AG04450 (cell line): ENCODE data around the gene ACOD1. TPM values are rescaled to one million over a fixed set of nuclear protein-coding genes. Genes with fewer than 3 reads are reported as not detected.
"Not testable (repeated sequence)": the region's sequence is repeated elsewhere in the genome, so short reads cannot be mapped to it uniquely, and the experiment has no call there.

Experiments used
- CTCF ChIA-PET: fragments of 300-600, 350-600 bp; formaldehyde crosslinking; extraction: SDS; loops from one replicate; lab custom pipeline; 2022; ENCODE audit warnings: antibody characterized with exemption, inconsistent platforms; lab: Charles Lee
- POLR2A ChIA-PET: fragments of 350-600 bp; formaldehyde crosslinking; extraction: SDS; loops from one replicate; lab custom pipeline; 2021; ENCODE audit warnings: antibody characterized with exemption, inconsistent platforms; lab: Yijun Ruan, JAX
- DNase-seq: peaks from one replicate; pipeline ENCODE4 v3.0.0-alpha.2; 2011; ENCODE audit warnings: low read depth, low spot score
- H3K27ac ChIP-seq: one replicate; pipeline ENCODE4 v1.5.1; 2012; ENCODE audit warnings: low read depth, low read length, control low read depth
- H3K27me3 ChIP-seq: one replicate; pipeline ENCODE4 v1.6.0; 2012; ENCODE audit warnings: low read length; ENCODE audit not compliant: control insufficient read depth, insufficient read depth
- H3K4me3 ChIP-seq: 2 replicates; pipeline ENCODE4 v1.5.1; 2011; ENCODE audit warnings: mild to moderate bottlenecking, low read depth, low read length, control low read depth
- H3K9me3 ChIP-seq: 2 replicates; pipeline ENCODE4 v1.5.1; 2012; ENCODE audit warnings: low read length; ENCODE audit not compliant: control insufficient read depth, insufficient read depth
- CTCF ChIP-seq: IDR thresholded peaks from 2 replicates; pipeline ENCODE4 v1.5.1; 2011; ENCODE audit warnings: low read depth, low read length, control low read depth, inconsistent platforms
- polyA plus RNA-seq: library from polyadenylated mRNA; depleted of rRNA; stranded (reverse); fragments of >200 nt; gene quantifications from 2 replicates; pipeline ENCODE4 v1.2.3, GENCODE V29; 2011

ACOD1 gene
- polyA plus RNA-seq, 1 experiment = not detected

- peaks cover 3% of the 10 kb centered on the region for H3K27me3 ChIP-seq
- ChIA-PET CTCF (interaction anchor here (2.6 kb wide), 1 partner anchor 25 kb away, joined by 15 read pairs; no protein-coding TSS in a partner anchor), POLR2A (no interaction called here)
These were observed 6.9 kb downstream of the ACOD1 start for GRCh38 chr13:76955193-76955592.

GRCh38 chr13:76955661-76956060 lies 7.3 kb downstream of the ACOD1 start:
- POLR2A ChIA-PET = no interaction called here

More at GRCh38 chr13:76955193-76955592, 6.9 kb downstream of the ACOD1 start:
- no peak overlapping the region for H3K27ac ChIP-seq
- no peak overlapping the region for H3K4me3 ChIP-seq
- H3K9me3 ChIP-seq = peaks cover 9% of the 10 kb centered on the region
- TF ChIP-seq CTCF = no peak
- no peak for DNase-seq

GRCh38 chr13:76958841-76959432 lies 10.6 kb downstream of the ACOD1 start:
- CTCF ChIA-PET = interaction anchor here (0.6 to 1.5 kb wide), 2 partner anchors 21 to 565 kb away, joined by 3 to 5 read pairs; no protein-coding TSS in a partner anchor
- no peak for TF ChIP-seq CTCF
- POLR2A ChIA-PET = no interaction called here
- no peak for DNase-seq
- no peaks in the 10 kb centered on the region for H3K27me3 ChIP-seq
- no peak overlapping the region for H3K4me3 ChIP-seq
- no peak overlapping the region for H3K27ac ChIP-seq
- H3K9me3 ChIP-seq = peaks cover 11% of the 10 kb centered on the region

More at GRCh38 chr13:76955661-76956060, 7.3 kb downstream of the ACOD1 start:
- H3K4me3 ChIP-seq = no peak overlapping the region
- no peak overlapping the region for H3K27ac ChIP-seq
- no peak for TF ChIP-seq CTCF
- H3K27me3 ChIP-seq = peaks cover 3% of the 10 kb centered on the region
- CTCF ChIA-PET = interaction anchor here (2.6 kb wide), 1 partner anchor 24 kb away, joined by 15 read pairs; no protein-coding TSS in a partner anchor
- peaks cover 9% of the 10 kb centered on the region for H3K9me3 ChIP-seq
- DNase-seq = no peak

- DNase-seq = not testable (repeated sequence)
- CTCF ChIA-PET = interaction anchor here (0.6 to 1.5 kb wide), 2 partner anchors 21 to 566 kb away, joined by 3 to 5 read pairs; no protein-coding TSS in a partner anchor
These were observed 11.4 kb downstream of the ACOD1 start for GRCh38 chr13:76959734-76960133.

GRCh38 chr13:76965759-76966421 lies 17.6 kb downstream of the ACOD1 start:
- Histone ChIP-seq H3K4me3 (no peak overlapping the region), H3K27ac (no peak overlapping the region), H3K27me3 (peaks cover 4% of the 10 kb centered on the region), H3K9me3 (peaks cover 2% of the 10 kb centered on the region)
- peak; percentile 26 for DNase-seq
- CTCF ChIA-PET = interaction anchor here (1.3 kb wide), 1 partner anchor 14 kb away, joined by 6 read pairs; no protein-coding TSS in a partner anchor
- POLR2A ChIA-PET = no interaction called here
- no peak for TF ChIP-seq CTCF

More at GRCh38 chr13:76959734-76960133, 11.4 kb downstream of the ACOD1 start:
- peaks cover 11% of the 10 kb centered on the region for H3K9me3 ChIP-seq
- H3K27ac ChIP-seq, H3K27me3 ChIP-seq, H3K4me3 ChIP-seq, POLR2A ChIA-PET: not testable (repeated sequence)
